ENCODE data around the gene NUTF2. TPM values are rescaled to one million over a fixed set of nuclear protein-coding genes. Genes with fewer than 3 reads are reported as not detected.

The NUTF2 gene
- total RNA-seq, 1 experiment from 2014 or later: 200 TPM

- TF ChIP-seq, protein P1, sequence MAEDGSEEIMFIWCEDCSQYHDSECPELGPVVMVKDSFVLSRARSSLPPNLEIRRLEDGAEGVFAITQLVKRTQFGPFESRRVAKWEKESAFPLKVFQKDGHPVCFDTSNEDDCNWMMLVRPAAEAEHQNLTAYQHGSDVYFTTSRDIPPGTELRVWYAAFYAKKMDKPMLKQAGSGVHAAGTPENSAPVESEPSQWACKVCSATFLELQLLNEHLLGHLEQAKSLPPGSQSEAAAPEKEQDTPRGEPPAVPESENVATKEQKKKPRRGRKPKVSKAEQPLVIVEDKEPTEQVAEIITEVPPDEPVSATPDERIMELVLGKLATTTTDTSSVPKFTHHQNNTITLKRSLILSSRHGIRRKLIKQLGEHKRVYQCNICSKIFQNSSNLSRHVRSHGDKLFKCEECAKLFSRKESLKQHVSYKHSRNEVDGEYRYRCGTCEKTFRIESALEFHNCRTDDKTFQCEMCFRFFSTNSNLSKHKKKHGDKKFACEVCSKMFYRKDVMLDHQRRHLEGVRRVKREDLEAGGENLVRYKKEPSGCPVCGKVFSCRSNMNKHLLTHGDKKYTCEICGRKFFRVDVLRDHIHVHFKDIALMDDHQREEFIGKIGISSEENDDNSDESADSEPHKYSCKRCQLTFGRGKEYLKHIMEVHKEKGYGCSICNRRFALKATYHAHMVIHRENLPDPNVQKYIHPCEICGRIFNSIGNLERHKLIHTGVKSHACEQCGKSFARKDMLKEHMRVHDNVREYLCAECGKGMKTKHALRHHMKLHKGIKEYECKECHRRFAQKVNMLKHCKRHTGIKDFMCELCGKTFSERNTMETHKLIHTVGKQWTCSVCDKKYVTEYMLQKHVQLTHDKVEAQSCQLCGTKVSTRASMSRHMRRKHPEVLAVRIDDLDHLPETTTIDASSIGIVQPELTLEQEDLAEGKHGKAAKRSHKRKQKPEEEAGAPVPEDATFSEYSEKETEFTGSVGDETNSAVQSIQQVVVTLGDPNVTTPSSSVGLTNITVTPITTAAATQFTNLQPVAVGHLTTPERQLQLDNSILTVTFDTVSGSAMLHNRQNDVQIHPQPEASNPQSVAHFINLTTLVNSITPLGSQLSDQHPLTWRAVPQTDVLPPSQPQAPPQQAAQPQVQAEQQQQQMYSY (CRISPR knock-in tag; IDR thresholded peaks at IDR 0.05): no peak; the same call in 1 of the 2 replicates
- peak; percentile 69; the same call in 1 of the 2 replicates for TF ChIP-seq ZNF232 (CRISPR knock-in tag; IDR thresholded peaks at IDR 0.05)
- no peak for TF ChIP-seq ZNF532 (CRISPR knock-in tag; IDR thresholded peaks at IDR 0.05; ENCODE audit: borderline replicate concordance)
- TF ChIP-seq KAT7 (CRISPR knock-in tag; IDR thresholded peaks at IDR 0.05; ENCODE audit: borderline replicate concordance): peak; percentile 98
- TF ChIP-seq, protein P2, sequence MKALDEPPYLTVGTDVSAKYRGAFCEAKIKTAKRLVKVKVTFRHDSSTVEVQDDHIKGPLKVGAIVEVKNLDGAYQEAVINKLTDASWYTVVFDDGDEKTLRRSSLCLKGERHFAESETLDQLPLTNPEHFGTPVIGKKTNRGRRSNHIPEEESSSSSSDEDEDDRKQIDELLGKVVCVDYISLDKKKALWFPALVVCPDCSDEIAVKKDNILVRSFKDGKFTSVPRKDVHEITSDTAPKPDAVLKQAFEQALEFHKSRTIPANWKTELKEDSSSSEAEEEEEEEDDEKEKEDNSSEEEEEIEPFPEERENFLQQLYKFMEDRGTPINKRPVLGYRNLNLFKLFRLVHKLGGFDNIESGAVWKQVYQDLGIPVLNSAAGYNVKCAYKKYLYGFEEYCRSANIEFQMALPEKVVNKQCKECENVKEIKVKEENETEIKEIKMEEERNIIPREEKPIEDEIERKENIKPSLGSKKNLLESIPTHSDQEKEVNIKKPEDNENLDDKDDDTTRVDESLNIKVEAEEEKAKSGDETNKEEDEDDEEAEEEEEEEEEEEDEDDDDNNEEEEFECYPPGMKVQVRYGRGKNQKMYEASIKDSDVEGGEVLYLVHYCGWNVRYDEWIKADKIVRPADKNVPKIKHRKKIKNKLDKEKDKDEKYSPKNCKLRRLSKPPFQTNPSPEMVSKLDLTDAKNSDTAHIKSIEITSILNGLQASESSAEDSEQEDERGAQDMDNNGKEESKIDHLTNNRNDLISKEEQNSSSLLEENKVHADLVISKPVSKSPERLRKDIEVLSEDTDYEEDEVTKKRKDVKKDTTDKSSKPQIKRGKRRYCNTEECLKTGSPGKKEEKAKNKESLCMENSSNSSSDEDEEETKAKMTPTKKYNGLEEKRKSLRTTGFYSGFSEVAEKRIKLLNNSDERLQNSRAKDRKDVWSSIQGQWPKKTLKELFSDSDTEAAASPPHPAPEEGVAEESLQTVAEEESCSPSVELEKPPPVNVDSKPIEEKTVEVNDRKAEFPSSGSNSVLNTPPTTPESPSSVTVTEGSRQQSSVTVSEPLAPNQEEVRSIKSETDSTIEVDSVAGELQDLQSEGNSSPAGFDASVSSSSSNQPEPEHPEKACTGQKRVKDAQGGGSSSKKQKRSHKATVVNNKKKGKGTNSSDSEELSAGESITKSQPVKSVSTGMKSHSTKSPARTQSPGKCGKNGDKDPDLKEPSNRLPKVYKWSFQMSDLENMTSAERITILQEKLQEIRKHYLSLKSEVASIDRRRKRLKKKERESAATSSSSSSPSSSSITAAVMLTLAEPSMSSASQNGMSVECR (CRISPR knock-in tag; IDR thresholded peaks at IDR 0.05; ENCODE audit: borderline replicate concordance): peak; percentile 80
- TF ChIP-seq ZNF416 (CRISPR knock-in tag; IDR thresholded peaks at IDR 0.05): 0 out of 2 replicates have a peak, but pooled peaks have one; percentile 67
- no peak for TF ChIP-seq SOX15 (CRISPR knock-in tag; IDR thresholded peaks at IDR 0.05)
- TF ChIP-seq NFATC4 (CRISPR knock-in tag; IDR thresholded peaks at IDR 0.05): peak; percentile 91
- peak; percentile 96 for TF ChIP-seq FOXP1 (CRISPR knock-in tag; IDR thresholded peaks at IDR 0.05; ENCODE audit: borderline replicate concordance)
- TF ChIP-seq, protein P3, sequence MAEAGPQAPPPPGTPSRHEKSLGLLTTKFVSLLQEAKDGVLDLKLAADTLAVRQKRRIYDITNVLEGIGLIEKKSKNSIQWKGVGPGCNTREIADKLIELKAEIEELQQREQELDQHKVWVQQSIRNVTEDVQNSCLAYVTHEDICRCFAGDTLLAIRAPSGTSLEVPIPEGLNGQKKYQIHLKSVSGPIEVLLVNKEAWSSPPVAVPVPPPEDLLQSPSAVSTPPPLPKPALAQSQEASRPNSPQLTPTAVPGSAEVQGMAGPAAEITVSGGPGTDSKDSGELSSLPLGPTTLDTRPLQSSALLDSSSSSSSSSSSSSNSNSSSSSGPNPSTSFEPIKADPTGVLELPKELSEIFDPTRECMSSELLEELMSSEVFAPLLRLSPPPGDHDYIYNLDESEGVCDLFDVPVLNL (CRISPR knock-in tag; IDR thresholded peaks at IDR 0.05; ENCODE audit: borderline replicate concordance, low read depth): peak; percentile 84; the same call in 1 of the 2 replicates
- no peak for TF ChIP-seq NR2C2 (CRISPR knock-in tag; IDR thresholded peaks at IDR 0.05)
- 0 out of 2 replicates have a peak, but pooled peaks have one; percentile 62 for TF ChIP-seq ZNF219 (CRISPR knock-in tag; IDR thresholded peaks at IDR 0.05; ENCODE audit: borderline replicate concordance)
- TF ChIP-seq USF1 (CRISPR knock-in tag; IDR thresholded peaks at IDR 0.05): no peak
- peak; percentile 88; the same call in 1 of the 2 replicates for TF ChIP-seq ELF4 (CRISPR knock-in tag; IDR thresholded peaks at IDR 0.05; ENCODE audit: low read depth)
- TF ChIP-seq, protein P4, sequence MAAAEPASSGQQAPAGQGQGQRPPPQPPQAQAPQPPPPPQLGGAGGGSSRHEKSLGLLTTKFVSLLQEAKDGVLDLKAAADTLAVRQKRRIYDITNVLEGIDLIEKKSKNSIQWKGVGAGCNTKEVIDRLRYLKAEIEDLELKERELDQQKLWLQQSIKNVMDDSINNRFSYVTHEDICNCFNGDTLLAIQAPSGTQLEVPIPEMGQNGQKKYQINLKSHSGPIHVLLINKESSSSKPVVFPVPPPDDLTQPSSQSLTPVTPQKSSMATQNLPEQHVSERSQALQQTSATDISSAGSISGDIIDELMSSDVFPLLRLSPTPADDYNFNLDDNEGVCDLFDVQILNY (CRISPR knock-in tag; IDR thresholded peaks at IDR 0.05): no peak; the same call in 1 of the 2 replicates
- TF ChIP-seq ZNF423 (CRISPR knock-in tag; IDR thresholded peaks at IDR 0.05): no peak
- peak; percentile 61; the same call in 1 of the 2 replicates for TF ChIP-seq MLX (CRISPR knock-in tag; IDR thresholded peaks at IDR 0.05)
- TF ChIP-seq, protein P5, sequence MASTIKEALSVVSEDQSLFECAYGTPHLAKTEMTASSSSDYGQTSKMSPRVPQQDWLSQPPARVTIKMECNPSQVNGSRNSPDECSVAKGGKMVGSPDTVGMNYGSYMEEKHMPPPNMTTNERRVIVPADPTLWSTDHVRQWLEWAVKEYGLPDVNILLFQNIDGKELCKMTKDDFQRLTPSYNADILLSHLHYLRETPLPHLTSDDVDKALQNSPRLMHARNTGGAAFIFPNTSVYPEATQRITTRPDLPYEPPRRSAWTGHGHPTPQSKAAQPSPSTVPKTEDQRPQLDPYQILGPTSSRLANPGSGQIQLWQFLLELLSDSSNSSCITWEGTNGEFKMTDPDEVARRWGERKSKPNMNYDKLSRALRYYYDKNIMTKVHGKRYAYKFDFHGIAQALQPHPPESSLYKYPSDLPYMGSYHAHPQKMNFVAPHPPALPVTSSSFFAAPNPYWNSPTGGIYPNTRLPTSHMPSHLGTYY (CRISPR knock-in tag; IDR thresholded peaks at IDR 0.05): no peak
- 0 out of 2 replicates have a peak, but pooled peaks have one; percentile 24 for TF ChIP-seq FOXJ3 (CRISPR knock-in tag; IDR thresholded peaks at IDR 0.05; ENCODE audit: borderline replicate concordance)
- peak; percentile 56; the same call in 1 of the 2 replicates for TF ChIP-seq JUN (CRISPR knock-in tag; IDR thresholded peaks at IDR 0.05)
Measured at GRCh38 chr16:67872631-67873434, 26.1 kb downstream of the NUTF2 start, which contains the start of gene EDC4 (continued).

Measured in WTC11 (cell line).